Endothelial cell of umbilical vein (primary cell): ENCODE results near the gene EIF1B. TPM values are rescaled to one million over a fixed set of nuclear protein-coding genes. Genes with fewer than 3 reads are reported as not detected.

ENCODE experiments used
- BruUV-seq: library from RNA; stranded (reverse); fragments of 400-500 nt; replicated peaks from 2 replicates; lab custom pipeline; 2021; lab: Mats Ljungman, UMichigan
- CTCF ChIA-PET: fragments of 300-600, 350-600 bp; sonication (Branson Sonifier 250); formaldehyde crosslinking; loops from one replicate; lab custom pipeline; 2021; ENCODE audit warnings: antibody characterized with exemption, inconsistent platforms; lab: Charles Lee
- POLR2A ChIA-PET: fragments of 300-600, 350-600 bp; sonication (Branson Sonifier 250); formaldehyde crosslinking; loops from one replicate; lab custom pipeline; 2021; ENCODE audit warnings: antibody characterized with exemption, inconsistent platforms; lab: Charles Lee
- DNase-seq: peaks from one replicate; pipeline ENCODE4 v3.0.0-alpha.2; 2011; ENCODE audit warnings: low read depth, low spot score
- FAIRE-seq: peaks from 2 replicates; lab custom pipeline; 2011; peaks lifted over from hg19 to GRCh38; lab: Jason Lieb, UNC
- H2AFZ ChIP-seq: 2 replicates; pipeline ENCODE4 v1.6.0; 2012; ENCODE audit warnings: low read depth, low read length, control low read depth, inconsistent platforms
- H3K27ac ChIP-seq: 2 replicates; pipeline ENCODE4 v1.5.1; 2011; ENCODE audit warnings: low read depth, mild to moderate bottlenecking, control low read depth, low read length, moderate library complexity; ENCODE audit not compliant: insufficient read depth
- H3K27me3 ChIP-seq, 2 experiments: 2 replicates each; pipeline versions ENCODE4 v1.6.0 to v1.6.1; 2011; ENCODE audit warnings: low read length in 2 of 2, mixed read lengths in 1 of 2; ENCODE audit not compliant: control insufficient read depth in 2 of 2, insufficient read depth in 2 of 2
- H3K36me3 ChIP-seq, 2 experiments: 2 replicates in 1 of 2; 3 replicates in 1 of 2; pipeline ENCODE4 v1.5.1; 2011; ENCODE audit warnings: low read length in 2 of 2, mild to moderate bottlenecking in 1 of 2, moderate library complexity in 1 of 2; ENCODE audit not compliant: control insufficient read depth in 2 of 2, insufficient read depth in 2 of 2; ENCODE audit errors: extremely low read depth in 1 of 2
- H3K4me1 ChIP-seq: 3 replicates; pipeline ENCODE4 v1.5.1; 2011; ENCODE audit warnings: mild to moderate bottlenecking, low read length; ENCODE audit not compliant: control insufficient read depth, insufficient read depth; ENCODE audit errors: extremely low read depth
- H3K4me2 ChIP-seq: 2 replicates; pipeline ENCODE4 v1.6.1; 2011; ENCODE audit warnings: low read length, control low read depth, mixed read lengths; ENCODE audit not compliant: insufficient read depth
- H3K4me3 ChIP-seq, 3 experiments: fragments of 200-600 bp in 1 of 3; sonication (generic), shearing (Covaris generic) in 1 of 3; replicated peaks in 1 of 3; 2 replicates each; pipeline ENCODE4 v1.5.1; 2011 to 2016; ENCODE audit warnings: control low read depth in 3 of 3, low read length in 3 of 3, mild to moderate bottlenecking in 2 of 3, inconsistent platforms in 1 of 3, low read depth in 1 of 3, moderate library complexity in 1 of 3; ENCODE audit not compliant: insufficient read depth in 1 of 3
- H3K79me2 ChIP-seq: 2 replicates; pipeline ENCODE4 v1.6.0; 2012; ENCODE audit warnings: low read length, inconsistent platforms; ENCODE audit not compliant: control insufficient read depth, insufficient read depth
- H3K9ac ChIP-seq: replicated peaks from 2 replicates; pipeline ENCODE3; 2011; ENCODE audit warnings: low read length, control low read depth; ENCODE audit not compliant: insufficient read depth; ENCODE audit errors: extremely low read depth
- H3K9me1 ChIP-seq: replicated peaks from 3 replicates; pipeline ENCODE4 v1.6.0; 2011; ENCODE audit warnings: mild to moderate bottlenecking, low read length; ENCODE audit not compliant: control insufficient read depth, insufficient read depth; ENCODE audit errors: extremely low read depth
- H3K9me3 ChIP-seq: replicated peaks from 2 replicates; pipeline ENCODE4 v1.5.1; 2012; ENCODE audit warnings: low read length, inconsistent platforms; ENCODE audit not compliant: control insufficient read depth, insufficient read depth
- H4K20me1 ChIP-seq: replicated peaks from 2 replicates; pipeline ENCODE3; 2011; ENCODE audit warnings: mild to moderate bottlenecking, low read length; ENCODE audit not compliant: control insufficient read depth, insufficient read depth; ENCODE audit errors: extremely low read depth
- EZH2 ChIP-seq: IDR thresholded peaks from 2 replicates; pipeline ENCODE4 v1.6.1; 2012; ENCODE audit warnings: borderline replicate concordance, low read depth, mild to moderate bottlenecking, moderate library complexity, low read length, inconsistent platforms; ENCODE audit not compliant: severe bottlenecking
- FOS ChIP-seq: IDR thresholded peaks from 2 replicates; pipeline ENCODE4 v1.6.1; 2011; ENCODE audit warnings: mild to moderate bottlenecking, low read length, moderate library complexity, borderline replicate concordance; ENCODE audit not compliant: insufficient read depth
- GATA2 ChIP-seq: IDR thresholded peaks from 2 replicates; pipeline ENCODE4 v1.7.0; 2011; ENCODE audit warnings: low read depth, mild to moderate bottlenecking, moderate library complexity, mixed read lengths, low read length; ENCODE audit not compliant: insufficient read length, insufficient read depth
- JUN ChIP-seq: IDR thresholded peaks from 2 replicates; pipeline ENCODE4 v1.6.1; 2011; ENCODE audit warnings: borderline replicate concordance, low read depth; ENCODE audit not compliant: insufficient read length, insufficient read depth
- MYC ChIP-seq: IDR thresholded peaks from one replicate; pipeline ENCODE4 v1.6.1; 2011; ENCODE audit warnings: mild to moderate bottlenecking, low read depth, low read length
- POLR2A ChIP-seq: IDR thresholded peaks from 2 replicates; pipeline ENCODE4 v1.6.1; 2012; ENCODE audit warnings: low read depth, mild to moderate bottlenecking, control low read depth, low read length
- POLR2AphosphoS5 ChIP-seq: IDR thresholded peaks from 2 replicates; pipeline ENCODE4 v1.6.1; 2012; ENCODE audit warnings: low read depth, mild to moderate bottlenecking, control low read depth, low read length, moderate library complexity; ENCODE audit not compliant: insufficient read depth
- dilution Hi-C: fragments of 300-500 bp; cut with MboI; formaldehyde crosslinking; loops from one replicate; pipeline ENCODE4 v1.15.0; 2019; ENCODE audit warnings: low sequenced_read_pairs; ENCODE audit not compliant: extremely low pct_ligation_motif_present
- intact Hi-C: fragments of 100-400 bp; cut with micrococcal nuclease; formaldehyde crosslinking; loops from one replicate; pipeline ENCODE4 v1.10.0; 2022
- polyA plus RNA-seq, 4 experiments: library from polyadenylated mRNA; depleted of rRNA in 3 of 4; stranded (reverse) in 3 of 4; unstranded in 1 of 4; fragments of >200 nt; gene quantifications; 2 replicates each; pipeline versions ENCODE4 v1.2.1 to v1.2.3, GENCODE V29; 2011 to 2012; ENCODE audit warnings: missing spikeins in 1 of 4
- total RNA-seq: library from RNA; stranded (reverse); gene quantifications from 2 replicates; pipeline ENCODE4 v1.2.3, GENCODE V29; 2021
- TF ChIP-seq, protein P1 (sequence below), 2 donors: IDR thresholded peaks; 1 replicate in 1 of 2; 2 replicates in 1 of 2; pipeline ENCODE4 v1.5.1; 2011; ENCODE audit warnings: low read length in 2 of 2, mild to moderate bottlenecking in 2 of 2, moderate library complexity in 2 of 2, control low read depth in 1 of 2, inconsistent platforms in 1 of 2, low read depth in 1 of 2; ENCODE audit not compliant: insufficient read depth in 1 of 2; ENCODE audit errors: extremely low read depth in 1 of 2
- TF ChIP-seq, protein P2 (sequence below): IDR thresholded peaks from 2 replicates; pipeline ENCODE4 v1.6.1; 2011; ENCODE audit not compliant: insufficient read depth, insufficient read length

The EIF1B gene
- total and polyA plus RNA-seq, 2 donors (not counting 3 experiments of a cell fraction or from before 2014, with no cell fraction given), result 17.8 to 46.0 TPM

DNA sequence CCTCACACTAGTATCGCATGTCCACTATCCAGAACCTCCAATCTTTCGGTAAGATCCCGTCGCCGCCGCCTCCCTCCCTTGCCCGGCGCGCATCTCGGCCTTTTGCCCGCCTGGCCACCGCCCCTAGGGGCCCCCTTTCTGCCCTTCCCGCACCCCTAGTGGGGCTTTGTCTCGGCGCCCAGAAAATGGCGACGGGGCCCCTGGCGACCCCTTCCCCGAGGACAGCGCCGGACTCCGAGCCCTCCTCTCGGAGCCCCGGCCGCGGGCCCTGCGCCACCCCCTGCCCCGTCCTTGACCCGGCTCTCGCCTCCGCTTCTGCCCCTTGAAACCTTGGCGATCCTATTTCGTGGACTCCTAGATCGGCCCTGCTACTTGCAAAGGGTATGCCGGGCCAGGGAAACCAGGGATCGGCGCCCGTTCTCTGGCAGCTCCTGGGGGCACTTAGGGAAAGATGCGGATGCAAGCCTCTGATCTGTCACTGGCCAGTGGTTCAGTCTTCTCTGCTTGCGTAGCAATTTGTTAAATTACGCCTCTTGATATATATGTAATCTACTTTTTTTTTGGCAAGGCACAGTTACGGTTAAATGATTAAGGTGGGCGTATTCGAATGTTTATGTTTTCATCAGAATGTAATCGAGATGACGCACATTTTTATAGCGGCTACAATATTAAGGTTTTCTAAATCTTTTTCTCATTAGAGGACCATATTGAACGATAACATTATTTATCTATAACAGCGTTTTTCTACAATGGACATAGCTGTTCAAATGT, 603 bp downstream of the EIF1B start:
- H3K79me2 ChIP-seq, result peaks cover 26% of the 10 kb centered on the region
- no peaks in the 10 kb centered on the region for H4K20me1 ChIP-seq
- dilution Hi-C loops (no loop called here), intact Hi-C loops (loop anchor here (1.0 to 10.0 kb wide), 9 partner anchors 11 to 1652 kb away; partner anchors contain the start of gene ULK4)
- peaks cover 6 to 20% of the 10 kb centered on the region in 2 experiments for H3K36me3 ChIP-seq
- BruUV-seq, result TSS peak; percentile 79
- DNase-seq (peak; percentile 62), FAIRE-seq (no peak)
- H3K4me3 ChIP-seq, result peak overlapping the region; percentile 85 to 100 (median 98)
- POLR2A ChIA-PET, result no interaction called here
- H3K4me1 ChIP-seq, result peaks cover 14% of the 10 kb centered on the region
- H3K27ac ChIP-seq, result peak overlapping the region; percentile 93
- peak overlapping the region; percentile 99 for H3K4me2 ChIP-seq
- H3K9me3 ChIP-seq, result no peaks in the 10 kb centered on the region
- peak overlapping the region; percentile 73 for H2AFZ ChIP-seq
- TF ChIP-seq FOS, result no peak
- no peak for TF ChIP-seq GATA2
- no peak for TF ChIP-seq POLR2AphosphoS5
- TF ChIP-seq, protein P1, sequence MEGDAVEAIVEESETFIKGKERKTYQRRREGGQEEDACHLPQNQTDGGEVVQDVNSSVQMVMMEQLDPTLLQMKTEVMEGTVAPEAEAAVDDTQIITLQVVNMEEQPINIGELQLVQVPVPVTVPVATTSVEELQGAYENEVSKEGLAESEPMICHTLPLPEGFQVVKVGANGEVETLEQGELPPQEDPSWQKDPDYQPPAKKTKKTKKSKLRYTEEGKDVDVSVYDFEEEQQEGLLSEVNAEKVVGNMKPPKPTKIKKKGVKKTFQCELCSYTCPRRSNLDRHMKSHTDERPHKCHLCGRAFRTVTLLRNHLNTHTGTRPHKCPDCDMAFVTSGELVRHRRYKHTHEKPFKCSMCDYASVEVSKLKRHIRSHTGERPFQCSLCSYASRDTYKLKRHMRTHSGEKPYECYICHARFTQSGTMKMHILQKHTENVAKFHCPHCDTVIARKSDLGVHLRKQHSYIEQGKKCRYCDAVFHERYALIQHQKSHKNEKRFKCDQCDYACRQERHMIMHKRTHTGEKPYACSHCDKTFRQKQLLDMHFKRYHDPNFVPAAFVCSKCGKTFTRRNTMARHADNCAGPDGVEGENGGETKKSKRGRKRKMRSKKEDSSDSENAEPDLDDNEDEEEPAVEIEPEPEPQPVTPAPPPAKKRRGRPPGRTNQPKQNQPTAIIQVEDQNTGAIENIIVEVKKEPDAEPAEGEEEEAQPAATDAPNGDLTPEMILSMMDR (IDR thresholded peaks at IDR 0.05; ENCODE audit: extremely low read depth in 1 of 2, insufficient read depth in 1 of 2, low read depth in 1 of 2, low read length in 2 of 2), result no peak
- TF ChIP-seq, protein P2, sequence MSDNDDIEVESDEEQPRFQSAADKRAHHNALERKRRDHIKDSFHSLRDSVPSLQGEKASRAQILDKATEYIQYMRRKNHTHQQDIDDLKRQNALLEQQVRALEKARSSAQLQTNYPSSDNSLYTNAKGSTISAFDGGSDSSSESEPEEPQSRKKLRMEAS, result no peak
- no peak for TF ChIP-seq MYC
- TF ChIP-seq JUN, result no peak
- no peak for TF ChIP-seq EZH2
- TF ChIP-seq POLR2A, result no peak
- H3K9ac ChIP-seq, result peak overlapping the region; percentile 99
- H3K9me1 ChIP-seq, result no peaks in the 10 kb centered on the region
- CTCF ChIA-PET, result interaction anchor here (0.5 to 14.1 kb wide), 9 partner anchors 9 to 889 kb away, joined by 3 to 261 read pairs (median 4); partner anchors contain the start of gene CTNNB1
- no peaks in the 10 kb centered on the region for H3K27me3 ChIP-seq
